Naive thymus-derived CD4-positive, alpha-beta T cell (primary cell): ENCODE data around the gene RASAL2. TPM values are rescaled to one million over a fixed set of nuclear protein-coding genes. Genes with fewer than 3 reads are reported as not detected.

ENCODE experiments used
- ATAC-seq: fragments of 150-1000 bp; cut with Tn5 transposase; 2 replicates; pipeline ENCODE4 v1.10.0; 2021; ENCODE audit warnings: mild to moderate bottlenecking, moderate library complexity
- CTCF ChIA-PET: fragments of 350-600 bp; sonication (Branson Sonifier 250); formaldehyde crosslinking; loops from one replicate; lab custom pipeline; 2021; ENCODE audit warnings: antibody characterized with exemption; lab: Charles Lee
- POLR2A ChIA-PET: fragments of 350-600 bp; sonication (Branson Sonifier 250); formaldehyde crosslinking; loops from one replicate; lab custom pipeline; 2021; ENCODE audit warnings: antibody characterized with exemption, inconsistent platforms; lab: Charles Lee
- DNase-seq, 9 donors: peaks; one replicate each; pipeline versions ENCODE4 v3.0.0 to v3.0.0-alpha.2; 2020 to 2022; ENCODE audit warnings: mixed read lengths in 1 of 9
- H3K27ac ChIP-seq: one replicate; pipeline ENCODE4 v1.7.0; 2013; ENCODE audit warnings: mild to moderate bottlenecking, low read depth, low read length, moderate library complexity
- H3K27me3 ChIP-seq, 2 donors: one replicate each; pipeline ENCODE4 v1.7.0; 2013; ENCODE audit warnings: low read length in 2 of 2, mild to moderate bottlenecking in 2 of 2, moderate library complexity in 2 of 2; ENCODE audit not compliant: control insufficient read depth in 2 of 2, insufficient read depth in 2 of 2
- H3K36me3 ChIP-seq, 3 experiments: 1 replicate in 2 of 3; 2 replicates in 1 of 3; pipeline ENCODE4 v1.7.0; 2013; ENCODE audit warnings: low read length in 3 of 3, mild to moderate bottlenecking in 3 of 3, moderate library complexity in 1 of 3; ENCODE audit not compliant: insufficient read depth in 3 of 3, control insufficient read depth in 2 of 3
- H3K4me1 ChIP-seq, 2 donors: one replicate each; pipeline ENCODE4 v1.7.0; 2013; ENCODE audit warnings: low read length in 2 of 2, mild to moderate bottlenecking in 2 of 2, moderate library complexity in 1 of 2; ENCODE audit not compliant: control insufficient read depth in 2 of 2, insufficient read depth in 2 of 2
- H3K4me3 ChIP-seq: 2 replicates; pipeline ENCODE4 v1.7.0; 2013; ENCODE audit warnings: mild to moderate bottlenecking, low read length
- H3K9me3 ChIP-seq, 3 experiments: 1 replicate in 2 of 3; 2 replicates in 1 of 3; pipeline ENCODE4 v1.7.0; 2013; ENCODE audit warnings: low read length in 3 of 3; ENCODE audit not compliant: control insufficient read depth in 2 of 3
- H3K27ac Mint-ChIP-seq, 9 donors: one replicate each; pipeline ENCODE4 v1.8.0; 2020 to 2022; ENCODE audit warnings: mixed read lengths in 9 of 9, mild to moderate bottlenecking in 8 of 9, moderate library complexity in 5 of 9, inconsistent platforms in 2 of 9
- H3K27me3 Mint-ChIP-seq, 5 donors: one replicate each; pipeline ENCODE4 v1.8.0; 2021 to 2022; ENCODE audit warnings: mixed read lengths in 5 of 5, mild to moderate bottlenecking in 1 of 5
- H3K36me3 Mint-ChIP-seq, 5 donors: one replicate each; pipeline ENCODE4 v1.8.0; 2020 to 2022; ENCODE audit warnings: mixed read lengths in 5 of 5, mild to moderate bottlenecking in 3 of 5, inconsistent platforms in 1 of 5
- H3K4me1 Mint-ChIP-seq, 7 donors: one replicate each; pipeline ENCODE4 v1.8.0; 2020 to 2022; ENCODE audit warnings: mixed read lengths in 7 of 7, mild to moderate bottlenecking in 3 of 7, inconsistent platforms in 1 of 7
- H3K4me3 Mint-ChIP-seq, 10 donors: one replicate each; pipeline ENCODE4 v1.8.0; 2020 to 2022; ENCODE audit warnings: mild to moderate bottlenecking in 10 of 10, mixed read lengths in 10 of 10, moderate library complexity in 6 of 10, inconsistent platforms in 2 of 10
- H3K9me3 Mint-ChIP-seq, 11 donors: one replicate each; pipeline ENCODE4 v1.8.0; 2020 to 2022; ENCODE audit warnings: mixed read lengths in 11 of 11, mild to moderate bottlenecking in 4 of 11, inconsistent platforms in 1 of 11, moderate library complexity in 1 of 11
- intact Hi-C, 2 donors: fragments of 100-400 bp; cut with micrococcal nuclease; formaldehyde crosslinking; loops; one replicate each; pipeline ENCODE4 v1.15.1; 2023
- polyA plus RNA-seq, 2 donors: library from polyadenylated mRNA; unstranded; fragments of 300-500 nt; fragmentation: Illumina TruSeq; gene quantifications; one replicate each; pipeline ENCODE4 v1.2.3, GENCODE V29; 2021
- total RNA-seq, 6 experiments: library from RNA in 5 of 6; stranded (reverse) in 5 of 6; gene quantifications; 1 replicate in 5 of 6; 2 replicates in 1 of 6; pipeline ENCODE4 v1.2.3 and lab custom pipeline; 2021 to 2026

The RASAL2 gene
- total and polyA plus RNA-seq, 7 experiments from 2014 or later: 0.11 to 0.69 (median 0.15) TPM; not detected in 3

DNA sequence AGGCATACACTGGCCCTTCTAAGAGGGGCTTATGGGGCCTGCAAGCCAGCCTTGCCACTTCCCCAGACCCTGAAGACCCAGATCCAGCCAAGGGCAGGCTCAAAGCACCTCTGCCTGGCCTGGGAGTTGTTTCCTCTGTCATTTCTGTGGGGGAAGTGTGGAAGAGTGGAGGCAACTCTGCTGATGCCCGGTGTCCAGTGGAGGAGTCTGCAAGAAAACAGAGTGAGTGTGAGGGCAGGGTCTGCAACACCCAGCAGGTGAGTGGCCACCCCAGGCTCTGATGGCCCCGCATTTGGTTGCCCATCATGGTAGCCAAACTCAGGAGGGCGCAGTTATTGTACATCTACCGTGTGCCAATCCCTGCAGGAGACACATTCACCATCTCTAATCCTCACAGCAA lies 394.5 kb downstream of the RASAL2 start:
- ChIA-PET POLR2A (no interaction called here), CTCF (no interaction called here)
- Histone ChIP-seq H3K4me1 (no peaks in the 10 kb centered on the region), H3K27ac (no peak overlapping the region), H3K36me3 (no peaks in the 10 kb centered on the region), H3K4me3 (no peak overlapping the region), H3K27me3 (no peaks in the 10 kb centered on the region), H3K9me3 (no peaks in the 10 kb centered on the region)
- no peaks in the 10 kb centered on the region for H3K36me3 Mint-ChIP-seq
- no peak overlapping the region for H3K4me3 Mint-ChIP-seq
- peaks cover 0 to 5% (median 0%) of the 10 kb centered on the region in 7 donors for H3K4me1 Mint-ChIP-seq
- DNase-seq (no peak), ATAC-seq (no peak)
- intact Hi-C loops: no loop called here
- no peak overlapping the region for H3K27ac Mint-ChIP-seq
- H3K27me3 Mint-ChIP-seq: peaks cover 6 to 24% (median 12%) of the 10 kb centered on the region in 5 donors
- no peaks in the 10 kb centered on the region for H3K9me3 Mint-ChIP-seq

DNA sequence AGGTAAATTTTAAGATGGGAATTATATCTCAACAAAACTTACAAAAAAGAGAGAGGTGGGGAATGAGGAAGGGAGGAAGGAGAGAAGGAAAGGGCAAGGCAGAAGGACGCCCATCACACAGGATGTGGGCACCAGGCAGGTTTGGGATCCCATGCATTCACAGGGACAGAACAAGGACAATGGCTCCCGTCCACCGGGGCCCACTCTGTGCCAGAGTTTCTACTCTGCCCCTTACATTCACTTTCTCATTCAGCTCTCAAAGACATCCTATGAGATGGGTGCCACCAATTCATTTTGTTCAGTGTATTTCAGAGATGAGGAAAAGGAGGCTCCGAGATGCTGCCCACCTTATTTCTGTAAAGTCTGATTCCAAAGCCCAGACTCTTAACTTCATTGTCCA lies 395.5 kb downstream of the RASAL2 start:
- Mint-ChIP-seq H3K4me1 (peaks cover 0 to 5% (median 0%) of the 10 kb centered on the region in 7 donors), H3K27me3 (peaks cover 6 to 24% (median 12%) of the 10 kb centered on the region in 5 donors), H3K36me3 (no peaks in the 10 kb centered on the region), H3K27ac (no peak overlapping the region), H3K9me3 (no peaks in the 10 kb centered on the region), H3K4me3 (no peak overlapping the region)
- no peaks in the 10 kb centered on the region for H3K27me3 ChIP-seq
- no peaks in the 10 kb centered on the region for H3K9me3 ChIP-seq
- ATAC-seq (no peak), DNase-seq (no peak)
- CTCF ChIA-PET: no interaction called here
- no peak overlapping the region for H3K27ac ChIP-seq
- H3K4me1 ChIP-seq: no peaks in the 10 kb centered on the region
- no peaks in the 10 kb centered on the region for H3K36me3 ChIP-seq
- POLR2A ChIA-PET: no interaction called here
- intact Hi-C loops: no loop called here
- no peak overlapping the region for H3K4me3 ChIP-seq

DNA sequence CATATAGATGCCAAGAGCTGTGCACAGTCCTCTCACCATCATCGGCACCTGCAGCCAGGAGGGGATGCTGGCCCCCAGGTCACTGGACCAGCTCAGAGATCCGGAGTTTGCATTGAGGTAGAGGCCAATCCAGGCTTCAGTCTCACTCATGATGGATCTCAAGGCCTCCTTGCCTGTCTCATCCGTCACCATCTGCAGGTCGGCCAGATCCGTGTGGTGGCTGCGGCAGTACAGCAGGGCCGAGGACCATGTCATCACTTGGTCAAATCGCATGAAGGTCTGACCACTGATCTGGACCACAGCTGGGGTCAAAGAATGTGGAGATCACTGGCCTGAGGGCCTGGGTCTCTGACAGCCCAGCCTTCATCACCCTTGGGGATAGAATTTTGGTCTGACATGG lies 396.2 kb downstream of the RASAL2 start:
- no peak overlapping the region for H3K27ac ChIP-seq
- H3K4me3 Mint-ChIP-seq: no peak overlapping the region
- no peaks in the 10 kb centered on the region for H3K9me3 Mint-ChIP-seq
- H3K36me3 Mint-ChIP-seq: no peaks in the 10 kb centered on the region
- no peaks in the 10 kb centered on the region for H3K9me3 ChIP-seq
- ChIA-PET CTCF (no interaction called here), POLR2A (no interaction called here)
- DNase-seq: no peak
- H3K4me1 ChIP-seq: no peaks in the 10 kb centered on the region
- H3K36me3 ChIP-seq: no peaks in the 10 kb centered on the region
- H3K27me3 ChIP-seq: no peaks in the 10 kb centered on the region
- H3K27ac Mint-ChIP-seq: no peak overlapping the region
- peaks cover 0 to 5% (median 0%) of the 10 kb centered on the region in 7 donors for H3K4me1 Mint-ChIP-seq
- peaks cover 6 to 21% (median 12%) of the 10 kb centered on the region in 5 donors for H3K27me3 Mint-ChIP-seq
- no peak for ATAC-seq
- intact Hi-C loops: no loop called here
- no peak overlapping the region for H3K4me3 ChIP-seq

DNA sequence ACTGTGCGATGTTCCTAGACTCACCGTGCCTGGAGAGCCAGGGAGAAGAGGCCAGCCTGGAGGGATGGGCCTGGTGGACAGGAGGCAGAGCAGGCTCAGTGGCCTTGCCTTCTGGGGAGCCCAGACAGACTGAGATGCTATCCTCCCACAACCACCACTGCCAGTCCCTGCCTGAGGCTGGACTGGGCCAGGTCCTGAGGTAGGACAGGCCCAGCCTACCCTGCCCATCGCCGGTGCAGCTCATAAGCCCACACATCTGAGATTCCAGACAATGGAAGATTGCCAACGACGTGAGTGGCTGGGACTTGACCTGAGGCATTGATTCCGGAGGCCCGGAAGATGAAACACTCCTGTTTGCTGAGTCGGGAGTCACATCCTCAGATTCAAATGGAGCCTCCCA lies 397.1 kb downstream of the RASAL2 start:
- no peaks in the 10 kb centered on the region for H3K9me3 ChIP-seq
- no peaks in the 10 kb centered on the region for H3K4me1 ChIP-seq
- no peak overlapping the region for H3K4me3 Mint-ChIP-seq
- intact Hi-C loops: no loop called here
- ChIA-PET POLR2A (no interaction called here), CTCF (no interaction called here)
- no peak overlapping the region for H3K4me3 ChIP-seq
- no peaks in the 10 kb centered on the region for H3K9me3 Mint-ChIP-seq
- peaks cover 4 to 16% (median 12%) of the 10 kb centered on the region in 5 donors for H3K27me3 Mint-ChIP-seq
- H3K27me3 ChIP-seq: no peaks in the 10 kb centered on the region
- DNase-seq (no peak), ATAC-seq (no peak)
- H3K36me3 ChIP-seq: no peaks in the 10 kb centered on the region
- no peak overlapping the region for H3K27ac Mint-ChIP-seq
- H3K4me1 Mint-ChIP-seq: peaks cover 0 to 4% (median 0%) of the 10 kb centered on the region in 7 donors
- H3K27ac ChIP-seq: no peak overlapping the region
- no peaks in the 10 kb centered on the region for H3K36me3 Mint-ChIP-seq

DNA sequence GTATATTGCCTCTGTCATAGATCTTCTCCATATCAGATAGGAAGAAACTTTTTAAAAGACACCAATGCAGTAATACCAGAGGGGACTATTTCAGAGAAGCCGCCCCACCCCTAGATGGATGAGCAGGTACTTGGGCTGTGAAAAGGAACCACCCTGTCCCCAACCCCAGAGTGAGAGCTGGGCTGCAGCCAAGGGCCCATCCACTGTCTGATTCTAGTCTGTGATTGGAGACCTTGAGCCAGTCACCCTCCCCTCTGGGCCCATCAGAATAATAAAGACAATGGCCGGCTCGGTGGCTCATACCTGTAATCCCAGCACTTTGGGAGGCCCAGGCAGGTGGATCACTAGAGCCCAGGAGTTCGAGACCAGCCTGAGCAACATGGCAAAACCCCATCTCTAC lies 397.8 kb downstream of the RASAL2 start:
- CTCF ChIA-PET: no interaction called here

DNA sequence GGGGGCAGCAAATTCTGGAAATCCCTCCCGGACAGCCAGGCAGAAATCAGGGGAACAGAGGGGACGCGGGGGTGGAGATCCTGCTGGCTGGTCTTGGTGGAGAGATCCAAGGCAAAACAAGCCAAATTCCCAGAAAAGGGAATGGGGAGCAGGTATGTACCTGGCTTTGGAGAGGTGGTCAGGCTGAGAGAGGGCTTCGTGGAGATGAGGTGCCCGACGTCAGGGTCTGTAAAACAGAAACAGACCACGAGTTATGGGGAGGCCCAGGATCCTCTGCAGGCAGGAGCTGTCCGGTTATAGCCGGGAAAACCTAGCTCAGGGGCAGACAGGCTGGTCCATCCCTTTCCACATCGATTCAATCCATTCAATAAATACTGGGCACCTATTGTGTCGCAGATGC lies 398.4 kb downstream of the RASAL2 start:
- Mint-ChIP-seq H3K4me3 (no peak overlapping the region), H3K4me1 (peaks cover 0 to 4% (median 0%) of the 10 kb centered on the region in 7 donors), H3K36me3 (no peaks in the 10 kb centered on the region), H3K9me3 (no peaks in the 10 kb centered on the region), H3K27me3 (peaks cover 3 to 14% (median 9%) of the 10 kb centered on the region in 5 donors), H3K27ac (no peak overlapping the region)
- H3K27me3 ChIP-seq: no peaks in the 10 kb centered on the region
- no peak for ATAC-seq
- POLR2A ChIA-PET: interaction anchor here (0.6 kb wide), 1 partner anchor 31 kb away, joined by 4 read pairs; no protein-coding TSS in a partner anchor
- no peak overlapping the region for H3K4me3 ChIP-seq
- CTCF ChIA-PET: no interaction called here
- no peaks in the 10 kb centered on the region for H3K36me3 ChIP-seq
- H3K4me1 ChIP-seq: no peaks in the 10 kb centered on the region
- intact Hi-C loops: no loop called here
- H3K9me3 ChIP-seq: no peaks in the 10 kb centered on the region
- no peak for DNase-seq
- no peak overlapping the region for H3K27ac ChIP-seq

More for the DNA sequence above, 397.8 kb downstream of the RASAL2 start:
- Mint-ChIP-seq H3K36me3 (no peaks in the 10 kb centered on the region), H3K4me1 (peaks cover 0 to 4% (median 0%) of the 10 kb centered on the region in 7 donors), H3K27ac (no peak overlapping the region), H3K4me3 (no peak overlapping the region), H3K27me3 (peaks cover 4 to 16% (median 12%) of the 10 kb centered on the region in 5 donors), H3K9me3 (no peaks in the 10 kb centered on the region)
- no peak overlapping the region for H3K4me3 ChIP-seq
- no peak for ATAC-seq
- H3K4me1 ChIP-seq: no peaks in the 10 kb centered on the region
- H3K27ac ChIP-seq: no peak overlapping the region
- no peaks in the 10 kb centered on the region for H3K27me3 ChIP-seq
- no peaks in the 10 kb centered on the region for H3K9me3 ChIP-seq
- intact Hi-C loops: no loop called here
- H3K36me3 ChIP-seq: no peaks in the 10 kb centered on the region
- DNase-seq: no peak
- POLR2A ChIA-PET: no interaction called here

DNA sequence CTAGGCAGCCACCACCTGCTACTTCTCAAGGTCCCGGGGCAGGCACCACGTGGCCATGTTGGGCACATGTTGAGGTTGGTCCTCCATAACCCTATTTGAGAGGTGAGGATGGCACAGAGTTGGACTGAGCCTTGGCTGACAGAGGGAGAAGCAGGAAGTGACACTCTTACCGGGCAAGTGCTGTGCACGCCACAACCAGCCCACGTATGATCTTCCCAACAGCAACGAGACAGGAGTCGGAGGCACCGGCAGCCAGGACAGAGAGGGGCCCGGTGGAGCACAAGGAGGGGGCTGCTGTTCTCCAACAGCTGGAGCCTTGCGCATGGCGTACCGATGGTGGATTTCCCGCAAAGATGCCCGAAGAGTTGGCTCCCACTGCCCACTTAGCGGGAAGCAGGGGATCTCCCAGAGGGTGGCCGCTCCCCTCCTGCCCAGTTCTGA lies 399.4 kb downstream of the RASAL2 start:
- H3K9me3 ChIP-seq: no peaks in the 10 kb centered on the region
- no peak overlapping the region for H3K27ac ChIP-seq
- H3K4me1 ChIP-seq: no peaks in the 10 kb centered on the region
- Mint-ChIP-seq H3K36me3 (no peaks in the 10 kb centered on the region), H3K9me3 (no peaks in the 10 kb centered on the region), H3K4me3 (no peak overlapping the region), H3K27ac (no peak overlapping the region), H3K4me1 (no peaks in the 10 kb centered on the region), H3K27me3 (peaks cover 0 to 5% (median 4%) of the 10 kb centered on the region in 5 donors)
- no peaks in the 10 kb centered on the region for H3K27me3 ChIP-seq
- ChIA-PET POLR2A (no interaction called here), CTCF (no interaction called here)
- ATAC-seq: peak; percentile 10
- intact Hi-C loops: no loop called here
- no peaks in the 10 kb centered on the region for H3K36me3 ChIP-seq
- DNase-seq: no peak
- H3K4me3 ChIP-seq: no peak overlapping the region
